Osteocyte (in vitro differentiated cells): ENCODE data around the gene ASB13. TPM values are rescaled to one million over a fixed set of nuclear protein-coding genes. Genes with fewer than 3 reads are reported as not detected.
"Not testable (repeated sequence)": the region's sequence is repeated elsewhere in the genome, so short reads cannot be mapped to it uniquely, and the experiment has no call there.

Source experiments
- DNase-seq: peaks from one replicate; pipeline ENCODE4 v3.0.0; 2021; ENCODE audit warnings: mixed read lengths; ENCODE audit not compliant: unreplicated experiment; ENCODE audit errors: extremely low spot score
- H3K27ac Mint-ChIP-seq: one replicate; pipeline ENCODE4 v1.8.0; 2021; ENCODE audit warnings: mild to moderate bottlenecking, mixed read lengths; ENCODE audit not compliant: unreplicated experiment
- H3K27me3 Mint-ChIP-seq: one replicate; pipeline ENCODE4 v1.8.0; 2021; ENCODE audit warnings: mixed read lengths; ENCODE audit not compliant: unreplicated experiment
- H3K36me3 Mint-ChIP-seq: one replicate; pipeline ENCODE4 v1.8.0; 2021; ENCODE audit warnings: mixed read lengths; ENCODE audit not compliant: unreplicated experiment
- H3K4me1 Mint-ChIP-seq: one replicate; pipeline ENCODE4 v1.8.0; 2021; ENCODE audit warnings: mixed read lengths; ENCODE audit not compliant: unreplicated experiment
- H3K4me3 Mint-ChIP-seq: one replicate; pipeline ENCODE4 v1.8.0; 2021; ENCODE audit warnings: mild to moderate bottlenecking, moderate library complexity, mixed read lengths; ENCODE audit not compliant: unreplicated experiment
- H3K9me3 Mint-ChIP-seq: one replicate; pipeline ENCODE4 v1.8.0; 2021; ENCODE audit warnings: mixed read lengths; ENCODE audit not compliant: unreplicated experiment
- total RNA-seq: library from RNA; stranded (reverse); gene quantifications from 2 replicates; pipeline ENCODE4 v1.2.1, GENCODE V29; 2021
- TF ChIP-seq, protein P1 (sequence below): fragments of 200-600 bp; sonication (generic); IDR thresholded peaks from 2 replicates; pipeline ENCODE4 v1.5.0; 2021; ENCODE audit warnings: antibody characterized with exemption, mild to moderate bottlenecking, moderate library complexity

The ASB13 gene
- total RNA-seq, 1 donor from 2014 or later = 18.4 TPM

DNA sequence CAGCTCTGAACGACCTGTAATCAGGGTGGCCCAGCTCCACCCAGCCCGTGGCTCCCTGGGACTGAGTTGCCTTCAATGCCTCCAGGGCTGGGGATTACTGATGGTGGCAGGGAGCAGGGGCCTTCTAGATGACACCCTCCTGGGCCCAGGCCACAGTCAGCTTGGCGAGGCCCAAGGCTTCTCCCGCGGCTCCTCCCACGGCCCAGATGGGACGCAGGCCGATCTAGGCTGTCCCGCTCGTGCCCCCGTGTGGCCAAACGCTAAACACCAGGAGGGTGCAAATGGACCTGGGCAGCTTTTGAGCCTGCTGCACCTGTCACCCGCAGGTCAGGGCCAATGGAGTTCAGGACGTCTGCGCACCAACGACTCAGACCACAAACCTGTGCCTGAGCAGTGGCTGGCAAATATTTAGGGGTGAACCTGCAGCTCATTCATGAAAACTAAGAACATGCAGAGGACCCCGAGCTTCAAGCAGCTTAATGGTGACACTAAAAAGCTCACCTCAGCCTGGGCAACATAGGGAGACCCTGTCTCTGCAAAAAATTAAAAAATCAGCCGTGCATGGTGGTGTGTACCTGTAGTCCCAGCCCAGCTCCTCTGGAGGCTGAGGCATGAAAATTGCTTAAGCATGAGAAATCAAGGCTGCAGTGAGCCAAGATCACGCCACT lies 43.2 kb downstream of the ASB13 start:
- peaks cover 21% of the 10 kb centered on the region for H3K4me1 Mint-ChIP-seq
- H3K36me3 Mint-ChIP-seq = no peaks in the 10 kb centered on the region
- TF ChIP-seq, protein P1, sequence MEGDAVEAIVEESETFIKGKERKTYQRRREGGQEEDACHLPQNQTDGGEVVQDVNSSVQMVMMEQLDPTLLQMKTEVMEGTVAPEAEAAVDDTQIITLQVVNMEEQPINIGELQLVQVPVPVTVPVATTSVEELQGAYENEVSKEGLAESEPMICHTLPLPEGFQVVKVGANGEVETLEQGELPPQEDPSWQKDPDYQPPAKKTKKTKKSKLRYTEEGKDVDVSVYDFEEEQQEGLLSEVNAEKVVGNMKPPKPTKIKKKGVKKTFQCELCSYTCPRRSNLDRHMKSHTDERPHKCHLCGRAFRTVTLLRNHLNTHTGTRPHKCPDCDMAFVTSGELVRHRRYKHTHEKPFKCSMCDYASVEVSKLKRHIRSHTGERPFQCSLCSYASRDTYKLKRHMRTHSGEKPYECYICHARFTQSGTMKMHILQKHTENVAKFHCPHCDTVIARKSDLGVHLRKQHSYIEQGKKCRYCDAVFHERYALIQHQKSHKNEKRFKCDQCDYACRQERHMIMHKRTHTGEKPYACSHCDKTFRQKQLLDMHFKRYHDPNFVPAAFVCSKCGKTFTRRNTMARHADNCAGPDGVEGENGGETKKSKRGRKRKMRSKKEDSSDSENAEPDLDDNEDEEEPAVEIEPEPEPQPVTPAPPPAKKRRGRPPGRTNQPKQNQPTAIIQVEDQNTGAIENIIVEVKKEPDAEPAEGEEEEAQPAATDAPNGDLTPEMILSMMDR = peak; percentile 98
- H3K27me3 Mint-ChIP-seq = no peaks in the 10 kb centered on the region
- no peak overlapping the region for H3K27ac Mint-ChIP-seq
- H3K9me3 Mint-ChIP-seq = no peaks in the 10 kb centered on the region
- no peak overlapping the region for H3K4me3 Mint-ChIP-seq
- DNase-seq = peak; percentile 94

- DNase-seq = no peak
- Mint-ChIP-seq H3K36me3 (no peaks in the 10 kb centered on the region), H3K27ac (no peak overlapping the region), H3K4me3 (no peak overlapping the region), H3K27me3 (no peaks in the 10 kb centered on the region), H3K9me3 (no peaks in the 10 kb centered on the region), H3K4me1 (peaks cover 18% of the 10 kb centered on the region)
- TF ChIP-seq, protein P1 = no peak
Measured at GRCh38 chr10:5622186-5622960, 44.0 kb downstream of the ASB13 start.

- H3K36me3 Mint-ChIP-seq, H3K27me3 Mint-ChIP-seq, H3K4me3 Mint-ChIP-seq, DNase-seq, H3K27ac Mint-ChIP-seq, H3K9me3 Mint-ChIP-seq: not testable (repeated sequence)
- H3K4me1 Mint-ChIP-seq = peaks cover 18% of the 10 kb centered on the region
Measured at GRCh38 chr10:5621371-5621770, 45.0 kb downstream of the ASB13 start.

DNA sequence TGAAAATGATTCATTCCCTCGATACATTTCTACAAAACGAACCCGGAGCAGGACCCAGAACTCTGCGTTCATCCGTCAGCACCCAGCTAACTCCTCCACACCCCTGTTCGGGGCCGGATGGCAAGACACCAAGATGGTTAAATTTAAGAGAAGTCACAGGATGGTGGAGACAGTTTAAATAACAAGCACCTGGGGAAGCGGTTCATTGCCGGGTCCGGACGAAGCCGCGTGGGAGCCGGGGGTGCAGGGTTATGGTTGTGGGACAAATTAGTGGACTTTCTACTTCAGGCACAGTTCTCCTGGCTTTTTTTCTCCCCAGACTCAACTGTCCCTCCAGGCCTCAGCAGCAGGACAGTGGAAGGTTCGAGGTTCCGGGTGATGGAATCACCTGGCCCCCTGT lies 45.4 kb downstream of the ASB13 start:
- H3K9me3 Mint-ChIP-seq = no peaks in the 10 kb centered on the region
- no peaks in the 10 kb centered on the region for H3K27me3 Mint-ChIP-seq
- no peak overlapping the region for H3K4me3 Mint-ChIP-seq
- no peak for DNase-seq
- H3K27ac Mint-ChIP-seq = no peak overlapping the region
- H3K36me3 Mint-ChIP-seq = no peaks in the 10 kb centered on the region
- TF ChIP-seq, protein P1 = no peak
- peaks cover 18% of the 10 kb centered on the region for H3K4me1 Mint-ChIP-seq

DNA sequence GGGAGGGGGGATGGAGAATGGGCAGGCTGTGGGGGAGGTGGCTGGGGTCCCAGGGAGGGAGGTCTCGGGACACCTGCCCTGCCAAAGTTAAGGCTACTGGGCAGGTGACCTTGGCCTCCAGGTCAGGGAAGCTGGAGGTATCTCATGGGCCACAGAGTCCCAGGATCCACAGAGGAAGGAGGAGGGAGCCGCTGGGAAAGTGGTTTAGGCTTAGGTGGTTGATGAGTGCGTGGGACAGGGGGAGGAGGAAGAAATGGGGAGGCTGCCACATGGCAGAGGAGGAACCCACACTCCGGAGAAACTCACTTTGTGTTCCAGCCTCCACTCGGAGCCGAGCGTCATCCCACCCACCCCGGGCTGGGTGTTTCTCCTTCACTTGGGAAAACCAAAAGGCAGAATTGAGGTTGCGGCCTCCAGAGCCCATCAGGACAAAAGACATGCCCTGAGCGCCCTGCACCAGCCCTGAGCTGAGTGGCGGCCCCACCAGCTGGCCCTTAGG lies 46.1 kb downstream of the ASB13 start:
- TF ChIP-seq, protein P1 = no peak
- no peak for DNase-seq
- H3K4me1 Mint-ChIP-seq = peaks cover 18% of the 10 kb centered on the region
- no peaks in the 10 kb centered on the region for H3K27me3 Mint-ChIP-seq
- H3K27ac Mint-ChIP-seq = no peak overlapping the region
- H3K36me3 Mint-ChIP-seq = no peaks in the 10 kb centered on the region
- H3K9me3 Mint-ChIP-seq = no peaks in the 10 kb centered on the region
- H3K4me3 Mint-ChIP-seq = no peak overlapping the region
